Measurements from ENCODE around the gene PRUNE1.

DNA sequence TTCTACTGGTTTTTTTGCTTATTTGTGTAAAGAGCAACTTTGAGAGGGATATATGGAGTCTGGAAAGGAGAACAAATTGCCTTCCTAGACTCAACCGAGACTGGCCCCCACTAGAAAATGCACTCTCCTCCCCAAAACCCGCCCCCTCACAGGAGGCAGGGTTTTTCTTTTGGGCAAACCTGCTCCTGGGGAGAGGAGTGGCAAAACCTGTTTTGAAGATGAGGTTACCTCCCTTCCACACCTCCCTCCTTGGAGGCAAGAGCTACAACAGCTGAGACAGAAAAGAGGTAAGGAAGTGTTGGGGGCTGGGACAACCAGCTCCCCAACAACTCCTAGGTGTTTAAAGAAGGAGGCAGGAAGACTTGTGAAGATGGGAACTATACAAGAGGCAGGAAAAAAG lies 28.1 kb downstream of the PRUNE1 start, which contains the start of gene BNIPL:
- TF ChIP-seq, protein P1, sequence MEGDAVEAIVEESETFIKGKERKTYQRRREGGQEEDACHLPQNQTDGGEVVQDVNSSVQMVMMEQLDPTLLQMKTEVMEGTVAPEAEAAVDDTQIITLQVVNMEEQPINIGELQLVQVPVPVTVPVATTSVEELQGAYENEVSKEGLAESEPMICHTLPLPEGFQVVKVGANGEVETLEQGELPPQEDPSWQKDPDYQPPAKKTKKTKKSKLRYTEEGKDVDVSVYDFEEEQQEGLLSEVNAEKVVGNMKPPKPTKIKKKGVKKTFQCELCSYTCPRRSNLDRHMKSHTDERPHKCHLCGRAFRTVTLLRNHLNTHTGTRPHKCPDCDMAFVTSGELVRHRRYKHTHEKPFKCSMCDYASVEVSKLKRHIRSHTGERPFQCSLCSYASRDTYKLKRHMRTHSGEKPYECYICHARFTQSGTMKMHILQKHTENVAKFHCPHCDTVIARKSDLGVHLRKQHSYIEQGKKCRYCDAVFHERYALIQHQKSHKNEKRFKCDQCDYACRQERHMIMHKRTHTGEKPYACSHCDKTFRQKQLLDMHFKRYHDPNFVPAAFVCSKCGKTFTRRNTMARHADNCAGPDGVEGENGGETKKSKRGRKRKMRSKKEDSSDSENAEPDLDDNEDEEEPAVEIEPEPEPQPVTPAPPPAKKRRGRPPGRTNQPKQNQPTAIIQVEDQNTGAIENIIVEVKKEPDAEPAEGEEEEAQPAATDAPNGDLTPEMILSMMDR (IDR thresholded peaks at IDR 0.05), result no peak
- peak in 1 of 2 donors; percentile 10 for TF ChIP-seq POLR2A (IDR thresholded peaks at IDR 0.05)

Data from thyroid gland (tissue), 4 donors.